HG03060 (cell line): ENCODE measurements around the gene FKBP15.
"Not testable (repeated sequence)": the region's sequence is repeated elsewhere in the genome, so short reads cannot be mapped to it uniquely, and the experiment has no call there.

Experiments used
- ATAC-seq: cut with Tn5 transposase; IDR thresholded peaks from one replicate; pipeline ENCODE4 v1.9.1; 2021; ENCODE audit warnings: low read depth, moderate number of reproducible peaks; ENCODE audit not compliant: unreplicated experiment

Gene FKBP15

GRCh38 chr9:113221003-113221799 lies at the start of gene FKBP15, which contains the start of gene SLC31A1:
TSS of gene FKBP15 (minus strand) at chr9:113221277. CDS start at chr9:113221243, 34 bp downstream.
TSS of gene SLC31A1 (plus strand) at chr9:113221544. CDS start at chr9:113256149, 34,605 bp downstream.
- ATAC-seq, result peak; percentile 53

- ATAC-seq, result no peak
Measured at GRCh38 chr9:113269871-113270270, 48.8 kb upstream of the FKBP15 start.

- no peak for ATAC-seq
Measured at GRCh38 chr9:113269355-113269754, 48.3 kb upstream of the FKBP15 start.

- ATAC-seq, result no peak
Measured at GRCh38 chr9:113267911-113268566, 47.0 kb upstream of the FKBP15 start.

- ATAC-seq, result no peak
Measured at GRCh38 chr9:113266174-113266573, 45.1 kb upstream of the FKBP15 start.

- no peak for ATAC-seq
Measured at GRCh38 chr9:113261917-113262671, 41.0 kb upstream of the FKBP15 start.

GRCh38 chr9:113258282-113258681 lies 37.2 kb upstream of the FKBP15 start:
- no peak for ATAC-seq

GRCh38 chr9:113257863-113258262 lies 36.8 kb upstream of the FKBP15 start:
- no peak for ATAC-seq

GRCh38 chr9:113255438-113255837 lies 34.4 kb upstream of the FKBP15 start:
- ATAC-seq, result no peak

- ATAC-seq, result no peak
Measured at GRCh38 chr9:113254991-113255390, 33.9 kb upstream of the FKBP15 start.

- no peak for ATAC-seq
Measured at GRCh38 chr9:113250807-113251206, 29.7 kb upstream of the FKBP15 start.

GRCh38 chr9:113249661-113250060 lies 28.6 kb upstream of the FKBP15 start:
- not testable (repeated sequence) for ATAC-seq

- no peak for ATAC-seq
Measured at GRCh38 chr9:113247640-113248039, 26.6 kb upstream of the FKBP15 start.

GRCh38 chr9:113246928-113247327 lies 25.9 kb upstream of the FKBP15 start:
- no peak for ATAC-seq

GRCh38 chr9:113245894-113246293 lies 24.8 kb upstream of the FKBP15 start:
- no peak for ATAC-seq

GRCh38 chr9:113244556-113244955 lies 23.5 kb upstream of the FKBP15 start:
- ATAC-seq, result no peak

- ATAC-seq, result no peak
Measured at GRCh38 chr9:113241161-113241560, 20.1 kb upstream of the FKBP15 start.

GRCh38 chr9:113238859-113239232 lies 17.8 kb upstream of the FKBP15 start:
- ATAC-seq, result no peak

GRCh38 chr9:113238202-113238858 lies 17.3 kb upstream of the FKBP15 start:
- no peak for ATAC-seq

GRCh38 chr9:113237026-113237425 lies 15.9 kb upstream of the FKBP15 start:
- ATAC-seq, result no peak
